CD14-positive monocyte (primary cell): Measurements from ENCODE around the gene TSSK3. TPM values are rescaled to one million over a fixed set of nuclear protein-coding genes. Genes with fewer than 3 reads are reported as not detected.

Experiments used
- DNase-seq, 3 donors: peaks; one replicate each; pipeline ENCODE4 v3.0.0-alpha.2; 2011 to 2022
- H2AFZ ChIP-seq: 2 replicates; pipeline ENCODE4 v1.6.0; 2012; ENCODE audit warnings: mild to moderate bottlenecking, low read depth, low read length, inconsistent platforms; ENCODE audit not compliant: insufficient read depth, poor library complexity, severe bottlenecking
- H3K27ac ChIP-seq, 2 donors: 1 replicate in 1 of 2; 2 replicates in 1 of 2; pipeline ENCODE4 v1.5.1; 2012 to 2013; ENCODE audit warnings: low read length in 2 of 2, control low read depth in 1 of 2, inconsistent platforms in 1 of 2, low read depth in 1 of 2, mild to moderate bottlenecking in 1 of 2
- H3K27me3 ChIP-seq, 2 donors: one replicate each; pipeline versions ENCODE4 v1.6.0 to v1.6.1; 2011 to 2013; ENCODE audit warnings: low read length in 2 of 2; ENCODE audit not compliant: control insufficient read depth in 2 of 2, insufficient read depth in 2 of 2
- H3K36me3 ChIP-seq, 2 donors: replicated peaks in 1 of 2; 1 replicate in 1 of 2; 2 replicates in 1 of 2; pipeline versions ENCODE4 v1.5.1 to v1.6.1; 2012 to 2013; ENCODE audit warnings: low read length in 2 of 2, control low read depth in 1 of 2, inconsistent platforms in 1 of 2, mild to moderate bottlenecking in 1 of 2; ENCODE audit not compliant: insufficient read depth in 2 of 2, control insufficient read depth in 1 of 2
- H3K4me1 ChIP-seq, 2 donors: 1 replicate in 1 of 2; 2 replicates in 1 of 2; pipeline versions ENCODE4 v1.5.1 to v1.6.1; 2012 to 2013; ENCODE audit warnings: low read length in 2 of 2, control low read depth in 1 of 2, inconsistent platforms in 1 of 2, mild to moderate bottlenecking in 1 of 2, moderate library complexity in 1 of 2; ENCODE audit not compliant: insufficient read depth in 2 of 2, control insufficient read depth in 1 of 2
- H3K4me2 ChIP-seq: replicated peaks from 2 replicates; pipeline ENCODE3; 2012; ENCODE audit warnings: low read length, moderate library complexity, mild to moderate bottlenecking; ENCODE audit not compliant: poor library complexity, severe bottlenecking; ENCODE audit errors: extremely low read depth
- H3K4me3 ChIP-seq, 3 experiments: fragments of 200-600 bp in 1 of 3; sonication (generic) in 1 of 3; replicated peaks in 1 of 3; 1 replicate in 2 of 3; 2 replicates in 1 of 3; pipeline ENCODE4 v1.5.1; 2011 to 2013; ENCODE audit warnings: low read length in 3 of 3, mild to moderate bottlenecking in 3 of 3, control low read depth in 2 of 3, low read depth in 2 of 3, inconsistent platforms in 1 of 3, moderate library complexity in 1 of 3
- H3K79me2 ChIP-seq: 2 replicates; pipeline ENCODE4 v1.6.0; 2012; ENCODE audit warnings: mild to moderate bottlenecking, control low read depth, inconsistent platforms, low read length, moderate library complexity; ENCODE audit not compliant: insufficient read depth
- H3K9ac ChIP-seq: 2 replicates; pipeline ENCODE4 v1.6.0; 2017; ENCODE audit warnings: low read length, mild to moderate bottlenecking; ENCODE audit not compliant: insufficient read depth, poor library complexity, severe bottlenecking
- H3K9me3 ChIP-seq, 2 donors: replicated peaks in 1 of 2; 1 replicate in 1 of 2; 2 replicates in 1 of 2; pipeline versions ENCODE4 v1.5.1 to v1.6.1; 2012 to 2013; ENCODE audit warnings: low read length in 2 of 2, control low read depth in 1 of 2; ENCODE audit not compliant: control insufficient read depth in 1 of 2, insufficient read depth in 1 of 2
- H4K20me1 ChIP-seq: 2 replicates; pipeline ENCODE4 v1.6.0; 2012; ENCODE audit warnings: mild to moderate bottlenecking, low read length, control low read depth, moderate library complexity; ENCODE audit not compliant: insufficient read depth
- H3K27ac Mint-ChIP-seq, 7 donors: one replicate each; pipeline ENCODE4 v1.8.0; 2020; ENCODE audit warnings: mild to moderate bottlenecking in 7 of 7, mixed read lengths in 7 of 7, moderate library complexity in 6 of 7, inconsistent platforms in 2 of 7
- H3K27me3 Mint-ChIP-seq, 3 donors: one replicate each; pipeline ENCODE4 v1.8.0; 2021 to 2022; ENCODE audit warnings: low read depth in 3 of 3, mild to moderate bottlenecking in 3 of 3, mixed read lengths in 3 of 3, moderate library complexity in 3 of 3, inconsistent platforms in 1 of 3
- H3K36me3 Mint-ChIP-seq, 2 donors: one replicate each; pipeline ENCODE4 v1.8.0; 2020; ENCODE audit warnings: mixed read lengths in 2 of 2, inconsistent platforms in 1 of 2, mild to moderate bottlenecking in 1 of 2
- H3K4me1 Mint-ChIP-seq: one replicate; pipeline ENCODE4 v1.8.0; 2020; ENCODE audit warnings: mild to moderate bottlenecking, mixed read lengths
- H3K4me3 Mint-ChIP-seq, 2 donors: one replicate each; pipeline ENCODE4 v1.8.0; 2020; ENCODE audit warnings: mild to moderate bottlenecking in 2 of 2, mixed read lengths in 2 of 2, moderate library complexity in 1 of 2
- H3K9me3 Mint-ChIP-seq, 7 donors: one replicate each; pipeline ENCODE4 v1.8.0; 2020 to 2022; ENCODE audit warnings: mixed read lengths in 7 of 7, mild to moderate bottlenecking in 6 of 7, moderate library complexity in 6 of 7, inconsistent platforms in 2 of 7
- WGBS: methylation state at CpG from one replicate; pipeline ENCODE4 v1.1.5; 2013; ENCODE audit warnings: missing lambda C conversion rate; ENCODE audit not compliant: insufficient coverage; 5-methylcytosine and 5-hydroxymethylcytosine counted together
- intact Hi-C, 2 donors: fragments of 100-400 bp; cut with micrococcal nuclease; formaldehyde crosslinking; loops; one replicate each; pipeline versions ENCODE4 v1.15.0 to v1.15.1; 2023
- polyA plus RNA-seq, 3 donors: library from polyadenylated mRNA; depleted of rRNA in 1 of 3; unstranded in 2 of 3; stranded (reverse) in 1 of 3; fragments of 300-500 nt in 2 of 3; fragments of >200 nt in 1 of 3; fragmentation: Illumina TruSeq in 2 of 3; gene quantifications; 1 replicate in 2 of 3; 2 replicates in 1 of 3; pipeline ENCODE4 v1.2.3, GENCODE V29; 2012 to 2021
- TF ChIP-seq, protein P1 (sequence below): fragments of 200-600 bp; IDR thresholded peaks from one replicate; pipeline ENCODE4 v1.8.0; 2022; ENCODE audit warnings: antibody characterized with exemption, mild to moderate bottlenecking

Gene TSSK3
- polyA plus RNA-seq, 3 donors, result 0.35 to 1.1 (median 0.65) TPM

DNA sequence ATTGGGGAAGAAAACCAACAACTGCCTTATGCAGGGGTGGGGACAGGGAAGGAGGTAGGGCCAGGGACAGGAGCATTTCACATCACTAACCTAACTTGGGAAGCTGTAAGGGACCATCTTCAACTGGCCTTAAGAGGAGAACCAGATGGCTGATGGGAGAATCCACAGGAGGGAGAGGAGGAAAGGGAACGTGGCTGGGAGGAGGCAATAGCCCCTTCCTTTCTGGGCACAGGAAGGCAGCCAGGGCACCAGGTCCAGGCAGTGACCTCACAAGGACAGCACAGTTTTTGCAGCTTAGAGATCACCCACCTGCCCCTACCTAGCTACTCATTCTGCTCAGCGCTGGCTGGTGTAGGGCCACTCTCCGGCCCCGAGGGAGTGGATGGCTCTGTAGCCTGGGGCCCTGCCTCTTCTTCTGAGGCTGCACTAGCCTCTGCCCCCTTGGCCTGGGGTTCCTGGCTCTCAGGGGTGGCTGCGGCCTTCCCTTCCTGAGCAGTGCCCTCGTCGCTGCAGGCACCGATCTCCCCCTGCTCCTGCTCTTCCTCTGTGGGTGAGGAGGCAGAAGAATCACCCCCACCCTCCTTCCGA lies 28.0 kb upstream of the TSSK3 start:
- intact Hi-C loops, result loop anchor here (2.0 to 5.0 kb wide), 3 partner anchors 38 to 42 kb away; partner anchors contain the start of gene HDAC1 (in 1 of the 2)
- H4K20me1 ChIP-seq, result peaks cover 51% of the 10 kb centered on the region
- H3K36me3 ChIP-seq, result peaks cover 41 to 50% of the 10 kb centered on the region in 2 donors
- no peak overlapping the region for H2AFZ ChIP-seq
- H3K4me2 ChIP-seq, result peak overlapping the region; percentile 83
- no peak overlapping the region for H3K27ac ChIP-seq
- Mint-ChIP-seq H3K4me3 (peak overlapping the region; percentile 86 to 93), H3K9me3 (peaks cover 0 to 6% (median 3%) of the 10 kb centered on the region in 7 donors), H3K27ac (no peak overlapping the region), H3K4me1 (peaks cover 42% of the 10 kb centered on the region), H3K27me3 (peaks cover 18 to 25% (median 25%) of the 10 kb centered on the region in 3 donors), H3K36me3 (peaks cover 55 to 66% of the 10 kb centered on the region in 2 donors)
- H3K9me3 ChIP-seq, result no peaks in the 10 kb centered on the region
- no peaks in the 10 kb centered on the region for H3K79me2 ChIP-seq
- TF ChIP-seq, protein P1, sequence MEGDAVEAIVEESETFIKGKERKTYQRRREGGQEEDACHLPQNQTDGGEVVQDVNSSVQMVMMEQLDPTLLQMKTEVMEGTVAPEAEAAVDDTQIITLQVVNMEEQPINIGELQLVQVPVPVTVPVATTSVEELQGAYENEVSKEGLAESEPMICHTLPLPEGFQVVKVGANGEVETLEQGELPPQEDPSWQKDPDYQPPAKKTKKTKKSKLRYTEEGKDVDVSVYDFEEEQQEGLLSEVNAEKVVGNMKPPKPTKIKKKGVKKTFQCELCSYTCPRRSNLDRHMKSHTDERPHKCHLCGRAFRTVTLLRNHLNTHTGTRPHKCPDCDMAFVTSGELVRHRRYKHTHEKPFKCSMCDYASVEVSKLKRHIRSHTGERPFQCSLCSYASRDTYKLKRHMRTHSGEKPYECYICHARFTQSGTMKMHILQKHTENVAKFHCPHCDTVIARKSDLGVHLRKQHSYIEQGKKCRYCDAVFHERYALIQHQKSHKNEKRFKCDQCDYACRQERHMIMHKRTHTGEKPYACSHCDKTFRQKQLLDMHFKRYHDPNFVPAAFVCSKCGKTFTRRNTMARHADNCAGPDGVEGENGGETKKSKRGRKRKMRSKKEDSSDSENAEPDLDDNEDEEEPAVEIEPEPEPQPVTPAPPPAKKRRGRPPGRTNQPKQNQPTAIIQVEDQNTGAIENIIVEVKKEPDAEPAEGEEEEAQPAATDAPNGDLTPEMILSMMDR, result no peak
- 70% methylated on average over 5 of the region's 9 CpGs for WGBS
- H3K4me3 ChIP-seq, result peak overlapping the region in 2 of 3 experiments; percentile 70 to 76
- H3K9ac ChIP-seq, result peak overlapping the region; percentile 87
- DNase-seq, result no peak
- peaks cover 40 to 51% of the 10 kb centered on the region in 2 donors for H3K4me1 ChIP-seq
- H3K27me3 ChIP-seq, result peaks cover 7 to 15% of the 10 kb centered on the region in 2 donors

DNA sequence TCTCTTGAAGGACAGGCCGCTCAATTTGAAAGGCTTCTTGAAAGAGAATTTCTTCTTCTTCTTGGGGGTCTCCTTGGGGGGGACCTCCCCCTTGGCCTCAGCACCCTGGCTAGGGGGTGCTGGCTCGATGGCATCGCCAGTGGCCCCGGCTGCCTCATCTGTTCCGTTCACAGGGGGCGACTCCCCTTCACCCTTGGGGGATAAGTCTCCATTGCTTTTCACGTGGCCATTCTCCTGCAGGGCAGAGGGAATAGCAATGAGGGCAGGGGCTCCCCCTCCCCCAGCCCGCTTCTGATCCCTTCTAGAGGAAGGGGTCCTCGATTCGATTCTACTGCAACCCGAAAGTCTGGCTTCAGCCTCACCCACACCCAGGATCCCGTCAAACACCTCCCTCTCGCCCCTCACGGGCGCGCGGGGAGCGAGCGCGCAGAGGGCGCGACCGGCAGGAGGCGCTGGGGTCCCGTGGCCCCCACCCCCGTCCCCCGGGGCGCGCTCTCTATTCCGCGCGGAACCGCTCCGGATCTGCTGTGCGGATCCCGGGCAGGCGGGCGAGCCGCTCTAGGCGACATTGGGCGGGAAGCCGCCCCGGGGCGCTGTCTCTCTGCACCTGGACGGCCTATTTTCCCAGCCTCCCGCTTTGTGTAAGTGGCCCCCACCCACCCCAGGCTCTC lies 27.3 kb upstream of the TSSK3 start:
- H3K27me3 Mint-ChIP-seq, result peaks cover 21 to 25% (median 23%) of the 10 kb centered on the region in 3 donors
- TF ChIP-seq, protein P1, result peak; percentile 93
- H3K4me3 ChIP-seq, result peak overlapping the region; percentile 23 to 76 (median 70)
- peaks cover 34 to 43% of the 10 kb centered on the region in 2 donors for H3K36me3 ChIP-seq
- H3K9me3 ChIP-seq, result no peaks in the 10 kb centered on the region
- H3K79me2 ChIP-seq, result no peaks in the 10 kb centered on the region
- intact Hi-C loops, result loop anchor here (2.0 to 5.0 kb wide), 6 partner anchors 37 to 398 kb away; partner anchors contain the start of genes BSDC1 (in 1 of the 2), HDAC1 (in 1 of the 2) and PTP4A2 (in 1 of the 2)
- H3K27ac Mint-ChIP-seq, result peak overlapping the region in 4 of 7 donors; percentile 71 to 84 (median 74)
- H4K20me1 ChIP-seq, result peaks cover 49% of the 10 kb centered on the region
- peak overlapping the region; percentile 86 to 93 for H3K4me3 Mint-ChIP-seq
- H3K27ac ChIP-seq, result no peak overlapping the region
- WGBS, result under 1% methylated on average over 39 of the region's 46 CpGs
- peaks cover 52 to 66% of the 10 kb centered on the region in 2 donors for H3K36me3 Mint-ChIP-seq
- no peak overlapping the region for H2AFZ ChIP-seq
- H3K4me2 ChIP-seq, result peak overlapping the region; percentile 83
- peaks cover 48% of the 10 kb centered on the region for H3K4me1 Mint-ChIP-seq
- H3K9me3 Mint-ChIP-seq, result peaks cover 0 to 6% (median 3%) of the 10 kb centered on the region in 7 donors
- H3K9ac ChIP-seq, result peak overlapping the region; percentile 87
- H3K27me3 ChIP-seq, result peaks cover 7 to 15% of the 10 kb centered on the region in 2 donors
- H3K4me1 ChIP-seq, result peaks cover 46 to 58% of the 10 kb centered on the region in 2 donors
- peak; percentile 64 to 71 (median 69) for DNase-seq
